HG02610 (cell line): ENCODE data around the gene SH3BGR.

ENCODE experiments used
- ATAC-seq: cut with Tn5 transposase; IDR thresholded peaks from one replicate; pipeline ENCODE4 v1.9.1; 2021; ENCODE audit warnings: mild to moderate bottlenecking, moderate library complexity; ENCODE audit not compliant: unreplicated experiment

The SH3BGR gene

DNA sequence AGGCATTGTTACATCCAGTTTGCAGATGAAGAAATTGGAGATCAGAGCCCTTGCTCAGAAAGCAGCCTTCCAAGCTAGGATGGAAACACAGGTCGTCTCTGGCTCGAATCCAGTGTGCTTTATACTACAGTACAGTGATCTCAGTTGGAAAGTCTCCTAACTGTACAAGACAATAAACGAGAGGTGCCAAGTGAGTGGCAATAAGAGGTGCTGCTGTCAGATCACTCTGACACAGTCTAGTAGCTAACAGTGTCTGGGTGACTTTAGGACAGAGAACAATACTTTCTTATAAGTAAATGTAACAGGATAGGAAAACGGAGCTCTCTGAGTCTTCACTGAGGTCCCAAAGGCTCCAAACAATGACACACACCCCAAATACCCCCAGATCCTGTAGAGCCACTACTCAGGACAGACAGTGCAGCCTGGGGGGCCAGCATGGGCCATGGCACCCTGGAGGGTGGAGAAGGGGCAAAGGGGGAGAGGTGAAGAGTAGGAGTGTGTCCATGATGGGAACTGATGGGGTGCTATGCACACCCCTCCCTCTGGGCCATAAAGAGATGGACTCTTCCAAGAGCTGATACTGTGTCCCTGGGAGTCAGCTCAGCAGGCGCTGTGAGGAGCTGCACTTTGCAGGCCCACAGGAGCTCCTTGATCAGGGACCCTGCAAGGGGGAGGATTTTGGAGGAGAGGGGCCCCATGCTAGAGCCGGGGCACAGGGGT lies 3.3 kb downstream of the SH3BGR start:
- ATAC-seq: no peak

DNA sequence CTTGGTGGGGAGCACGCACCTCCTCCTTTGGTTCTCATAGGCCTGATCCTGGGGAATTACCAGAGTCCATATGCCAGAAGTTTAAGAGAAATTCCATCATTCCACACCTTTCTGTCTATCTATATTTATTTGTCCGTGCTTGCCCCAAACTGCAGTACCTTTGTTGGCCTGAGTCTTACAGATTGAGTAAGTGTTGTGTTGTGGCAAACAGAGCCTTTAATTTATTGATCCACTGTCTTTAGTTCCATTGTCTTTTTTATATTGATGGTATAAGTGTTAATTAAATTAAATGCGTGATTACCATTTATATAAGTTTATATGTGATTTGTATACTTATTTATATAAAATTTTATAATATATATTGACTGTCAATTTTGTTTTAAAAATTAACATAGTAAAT lies 4.9 kb downstream of the SH3BGR start:
- no peak for ATAC-seq

DNA sequence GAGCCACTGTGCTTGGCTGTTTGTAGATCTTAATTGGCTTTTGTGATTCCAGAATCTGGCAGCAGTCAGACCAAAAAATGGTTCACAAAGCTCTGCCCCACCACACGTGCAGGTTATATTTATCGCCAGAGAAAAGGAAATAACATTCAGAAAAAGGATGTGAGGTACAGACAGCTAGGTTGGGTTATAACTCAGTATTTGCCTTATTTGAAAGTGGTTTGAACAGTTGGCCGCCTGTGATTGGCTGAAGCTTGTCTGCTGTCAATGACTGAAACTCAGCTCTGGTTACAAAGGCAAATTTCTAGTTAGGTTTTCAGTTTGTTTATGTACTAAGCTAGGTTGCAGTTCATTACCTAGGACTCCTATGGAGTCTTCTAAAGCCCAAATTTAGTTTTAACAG lies 9.6 kb downstream of the SH3BGR start:
- no peak for ATAC-seq

DNA sequence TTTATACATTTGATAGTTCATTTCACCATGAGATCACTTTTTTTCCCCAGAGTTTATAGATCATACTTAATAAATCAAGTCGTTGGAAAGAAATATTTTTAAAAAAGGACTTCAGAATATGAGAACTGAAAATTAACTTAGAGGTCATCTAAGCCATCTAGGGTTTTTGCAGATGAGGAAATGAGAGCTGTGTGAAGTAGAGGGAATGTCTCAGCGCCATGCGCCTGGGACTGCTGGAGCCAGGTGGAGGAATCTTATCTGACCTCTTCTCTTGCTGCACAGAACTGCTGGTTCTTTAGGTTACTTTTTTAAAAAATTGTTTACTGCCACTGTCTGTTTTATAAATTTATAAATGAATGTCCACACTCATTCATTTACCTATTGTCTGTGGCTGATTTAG lies 11.5 kb downstream of the SH3BGR start:
- no peak for ATAC-seq

DNA sequence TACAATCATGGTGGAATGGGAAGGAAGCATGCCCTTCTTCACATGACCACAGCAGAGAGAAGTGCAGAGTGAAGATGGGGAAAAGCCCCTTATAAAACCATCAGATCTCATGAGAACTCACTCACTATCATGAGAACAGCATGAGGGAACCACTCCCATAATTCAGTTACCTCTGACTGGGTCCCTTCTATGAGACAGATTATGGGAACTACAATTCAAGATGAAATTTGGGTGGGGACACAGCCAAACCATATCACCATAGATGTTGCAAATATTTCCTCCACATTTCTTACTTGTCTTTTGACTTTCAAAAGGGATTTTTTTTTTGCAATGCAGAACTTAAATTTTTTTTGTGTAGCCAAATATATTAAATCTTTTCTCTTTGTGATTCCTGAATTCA lies 14.8 kb downstream of the SH3BGR start:
- no peak for ATAC-seq

DNA sequence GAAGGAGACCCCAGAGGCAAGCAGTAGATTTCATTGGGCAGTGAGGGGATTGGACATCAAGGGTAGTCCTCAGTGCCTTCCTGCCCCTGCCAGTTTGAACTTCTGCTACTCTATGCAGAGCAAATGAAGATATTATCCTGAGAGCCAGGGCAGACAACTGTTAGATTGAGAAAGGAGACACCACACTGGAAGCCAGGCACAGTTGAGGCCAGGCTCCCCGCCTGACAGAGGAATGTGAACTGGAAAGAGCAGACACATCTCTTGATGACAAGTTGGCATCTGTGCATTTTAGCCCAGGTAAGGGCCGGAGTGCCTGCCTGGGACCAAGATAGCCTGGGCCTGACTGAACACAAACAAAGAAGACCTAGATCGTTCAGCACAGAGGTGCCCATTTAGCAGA lies 16.0 kb downstream of the SH3BGR start:
- no peak for ATAC-seq

DNA sequence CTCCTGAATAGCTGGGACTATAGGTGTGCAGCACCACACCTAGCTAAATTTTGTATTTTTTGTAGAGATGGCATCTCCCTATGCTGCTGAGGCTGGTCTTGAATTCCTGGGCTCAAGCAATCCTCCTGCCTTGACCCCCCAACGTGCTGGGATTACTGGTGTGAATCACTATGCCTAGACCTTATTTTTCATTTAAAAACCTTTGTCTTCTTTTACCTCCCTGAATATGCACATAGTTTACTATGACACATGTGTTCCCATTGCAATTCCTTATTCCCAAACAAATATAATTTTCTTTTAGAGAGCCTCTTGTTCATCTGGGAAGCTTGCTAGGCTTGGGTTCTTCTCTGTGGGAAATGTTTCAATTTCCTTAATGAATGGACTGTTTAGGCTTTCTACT lies 16.8 kb downstream of the SH3BGR start:
- no peak for ATAC-seq

DNA sequence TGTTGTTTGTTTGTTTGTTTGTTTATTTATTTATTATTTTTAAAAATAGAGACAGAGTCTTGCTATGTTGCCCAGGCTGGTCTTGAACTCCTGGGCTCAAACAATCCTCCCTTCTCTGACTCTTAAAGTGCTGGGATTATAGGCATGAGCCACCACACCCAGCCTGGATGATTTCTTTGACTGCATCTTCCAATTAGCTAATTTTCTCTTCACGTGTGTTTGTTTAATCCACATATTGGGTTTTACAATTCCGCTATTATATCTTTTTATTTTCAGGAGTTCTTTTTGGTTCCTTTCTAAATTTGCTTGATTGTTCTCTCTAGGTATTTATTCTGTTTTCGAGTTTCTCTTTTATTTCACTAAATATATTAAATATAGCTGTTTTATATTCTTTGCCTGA lies 19.8 kb downstream of the SH3BGR start:
- ATAC-seq: no peak

DNA sequence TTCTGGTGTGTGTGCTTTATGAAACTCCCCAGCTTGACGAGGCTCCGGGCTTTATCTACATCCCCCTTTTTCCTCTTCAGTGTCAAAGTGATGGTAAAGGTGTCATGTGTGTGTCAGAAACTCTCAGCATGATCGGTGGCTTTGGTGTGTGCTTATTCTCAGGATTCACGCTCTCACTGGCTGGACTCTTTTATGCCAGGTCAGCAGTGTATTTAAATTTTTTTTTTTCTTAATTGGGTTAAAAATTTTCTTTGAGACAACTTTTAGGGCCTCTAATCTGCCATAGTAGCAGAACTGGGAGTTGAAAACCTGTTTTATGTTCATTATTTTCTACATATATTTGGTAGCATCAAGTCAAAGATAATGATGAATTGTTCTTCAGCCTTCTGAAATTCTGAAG lies 21.0 kb downstream of the SH3BGR start:
- ATAC-seq: no peak

DNA sequence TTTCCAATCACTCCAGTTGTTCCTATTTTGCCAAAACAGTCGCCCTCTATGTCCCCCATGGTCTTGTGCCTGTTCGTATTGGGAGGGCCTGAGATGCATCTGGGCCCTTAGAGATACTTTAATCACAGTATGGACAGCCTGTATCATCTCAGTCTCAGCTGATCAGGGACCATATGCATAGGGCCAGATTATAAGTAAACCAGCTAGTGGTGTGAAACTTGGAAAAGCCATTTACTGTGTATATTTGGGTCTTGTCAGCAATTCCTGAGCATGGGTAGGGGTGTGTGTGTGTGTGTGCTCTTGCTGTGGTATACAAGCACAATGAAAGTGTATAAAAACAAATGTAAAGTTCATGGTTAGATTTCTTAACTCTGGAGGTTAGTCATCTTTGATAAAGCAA lies 22.8 kb downstream of the SH3BGR start:
- no peak for ATAC-seq

DNA sequence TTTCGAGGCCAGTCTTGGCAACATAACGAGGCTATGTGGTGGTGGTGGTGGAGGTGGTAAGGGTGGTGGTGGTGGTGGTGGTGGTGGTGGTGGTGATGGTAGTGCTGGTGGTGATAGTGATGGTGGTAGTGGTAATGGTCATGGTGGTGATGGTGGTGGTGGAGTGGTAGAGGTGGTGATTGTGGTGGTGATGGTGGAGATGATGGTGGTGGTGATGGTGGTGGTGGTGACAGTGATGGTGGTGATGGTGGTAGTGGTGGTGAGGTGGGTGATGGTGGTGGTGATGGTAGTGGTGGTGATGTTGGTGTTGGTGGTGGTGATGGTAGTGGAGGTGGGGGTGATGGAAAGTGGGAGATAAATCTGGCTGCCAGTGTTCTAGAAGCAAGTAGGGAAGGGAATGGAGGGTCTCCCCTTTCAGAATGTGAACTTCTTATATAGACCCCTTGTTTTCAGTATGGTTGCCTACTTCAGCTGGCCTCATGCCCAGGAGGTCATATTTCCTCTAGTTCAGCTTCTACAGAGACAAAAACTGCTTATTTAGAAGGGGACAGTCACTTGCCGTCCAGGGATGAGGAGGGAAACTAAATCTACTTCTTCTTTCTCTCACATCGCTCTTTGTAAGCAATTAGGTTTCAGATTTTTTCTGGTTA lies 27.5 kb downstream of the SH3BGR start:
- no peak for ATAC-seq

DNA sequence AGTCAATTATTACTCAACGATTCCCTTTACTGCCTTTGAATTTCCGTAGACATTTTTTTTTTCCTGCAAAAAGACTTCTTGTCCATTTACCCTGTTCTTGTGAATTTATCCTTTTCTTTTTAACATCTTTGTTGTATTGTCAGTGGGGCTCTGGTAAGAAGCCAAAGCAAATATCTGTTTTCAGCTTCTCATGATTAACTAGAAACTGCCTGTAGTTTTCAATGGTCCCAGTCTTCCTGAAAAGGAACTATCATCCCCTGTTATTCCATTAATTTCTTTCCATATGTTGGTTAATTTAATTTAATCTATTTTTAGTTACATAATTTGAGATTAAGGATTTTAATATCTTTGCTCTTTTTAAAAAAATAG lies 28.0 kb downstream of the SH3BGR start:
- no peak for ATAC-seq

DNA sequence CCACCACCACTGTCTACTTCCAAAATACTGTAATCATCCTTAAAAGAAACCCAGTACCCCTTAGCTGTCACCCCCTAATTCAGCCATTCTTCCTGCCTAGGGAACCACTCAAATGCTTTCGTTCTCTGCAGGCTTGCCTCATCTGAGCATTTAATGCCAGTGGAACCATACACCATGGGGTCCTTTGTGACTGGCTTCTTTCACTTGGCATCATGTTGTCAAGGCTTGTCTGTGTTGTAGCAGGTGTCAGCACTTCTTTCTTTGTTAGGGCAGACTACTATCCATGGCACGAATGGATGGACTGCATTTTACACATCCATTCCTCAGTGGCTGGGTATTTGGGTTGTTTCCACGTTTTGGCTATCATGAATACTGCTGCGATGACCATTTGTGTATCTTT lies 28.5 kb downstream of the SH3BGR start:
- ATAC-seq: no peak

DNA sequence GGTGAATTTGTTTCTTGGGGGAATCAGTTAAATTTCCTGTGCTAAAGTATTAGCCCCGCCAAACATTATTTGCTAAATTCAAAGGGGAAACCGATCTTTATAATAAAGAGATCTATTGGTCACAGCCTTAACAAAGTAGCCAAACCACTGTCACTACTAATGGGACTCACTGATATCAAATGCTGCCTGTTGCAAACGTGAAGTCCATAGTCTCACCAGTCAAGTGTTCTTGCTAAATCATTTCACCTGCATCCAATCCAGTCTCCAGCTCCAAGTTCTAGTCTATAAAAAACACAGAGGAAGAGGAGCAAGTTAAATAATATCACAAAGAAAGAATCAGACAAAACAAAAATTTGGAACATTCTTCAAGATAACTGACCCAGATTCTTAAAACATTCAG lies 30.1 kb downstream of the SH3BGR start:
- no peak for ATAC-seq

DNA sequence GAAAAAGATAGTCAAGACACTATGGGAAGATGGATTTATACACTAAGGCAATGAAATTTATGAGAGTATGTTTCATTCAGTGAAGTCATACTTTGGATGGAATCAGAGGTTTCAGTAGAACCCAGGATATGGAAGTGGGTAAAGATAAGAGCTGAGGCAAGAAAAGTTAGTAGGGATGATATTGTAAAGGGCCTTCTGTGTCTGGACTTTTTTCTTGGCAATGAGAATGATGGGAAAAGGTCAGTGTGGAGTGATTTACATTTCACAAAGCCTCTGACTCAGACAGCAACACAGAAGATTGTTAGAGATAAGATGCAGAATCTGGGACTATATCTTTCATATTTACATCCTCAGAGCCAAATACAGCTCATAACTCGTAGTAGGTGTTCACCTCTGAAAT lies 32.1 kb downstream of the SH3BGR start:
- no peak for ATAC-seq

DNA sequence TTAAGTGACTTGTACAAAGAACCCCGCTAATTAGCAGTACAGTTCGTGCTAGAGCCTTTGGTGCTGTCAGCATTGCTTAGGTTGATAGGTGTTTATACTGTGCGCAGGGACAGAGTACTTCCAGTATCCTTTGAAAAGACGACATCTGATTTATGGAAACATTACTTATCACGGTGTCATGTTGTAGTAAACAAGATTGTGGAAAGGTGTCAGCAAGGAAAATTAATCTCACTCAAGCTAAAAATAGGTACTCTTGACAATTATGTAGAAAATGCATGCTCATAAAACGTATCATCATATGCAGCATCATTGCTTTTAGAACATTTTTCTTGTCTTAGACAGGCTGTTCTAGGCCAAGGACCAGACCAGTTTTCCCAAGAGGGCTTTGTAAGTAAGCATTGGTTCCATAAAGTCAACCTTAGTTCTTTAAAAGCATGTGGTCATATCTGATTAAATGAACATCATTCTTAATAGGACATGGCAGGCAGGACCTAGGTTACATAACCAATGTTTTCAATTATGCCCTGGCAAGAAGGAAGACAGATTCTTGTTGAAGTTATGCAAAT lies 33.0 kb downstream of the SH3BGR start:
- ATAC-seq: no peak

DNA sequence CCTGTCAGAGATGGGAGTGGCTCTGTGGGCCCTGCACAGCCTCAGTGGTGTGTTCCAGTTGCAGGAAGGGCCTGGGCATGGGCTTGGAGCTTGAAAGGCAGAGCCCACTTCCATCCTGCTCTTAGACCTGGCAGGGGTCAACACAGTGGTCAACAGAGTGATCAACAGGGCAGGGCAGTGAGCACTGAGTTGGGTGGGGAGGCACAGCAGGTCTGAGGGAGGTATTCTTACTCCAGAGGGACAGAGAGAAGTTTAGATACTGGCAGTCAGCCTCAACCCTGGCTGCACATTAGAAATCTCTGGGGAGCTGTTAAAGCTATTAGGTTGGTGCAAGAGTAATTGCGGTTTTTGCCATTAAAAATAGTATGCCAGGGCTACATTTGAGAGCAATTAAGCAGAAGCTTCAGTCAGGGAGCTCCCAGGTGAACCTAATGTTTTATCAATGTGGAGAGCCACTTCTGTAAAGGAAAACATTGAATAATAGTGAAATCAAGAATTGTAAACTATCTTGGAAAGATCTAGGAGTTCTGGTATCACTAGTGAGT lies 37.7 kb downstream of the SH3BGR start:
- ATAC-seq: no peak

DNA sequence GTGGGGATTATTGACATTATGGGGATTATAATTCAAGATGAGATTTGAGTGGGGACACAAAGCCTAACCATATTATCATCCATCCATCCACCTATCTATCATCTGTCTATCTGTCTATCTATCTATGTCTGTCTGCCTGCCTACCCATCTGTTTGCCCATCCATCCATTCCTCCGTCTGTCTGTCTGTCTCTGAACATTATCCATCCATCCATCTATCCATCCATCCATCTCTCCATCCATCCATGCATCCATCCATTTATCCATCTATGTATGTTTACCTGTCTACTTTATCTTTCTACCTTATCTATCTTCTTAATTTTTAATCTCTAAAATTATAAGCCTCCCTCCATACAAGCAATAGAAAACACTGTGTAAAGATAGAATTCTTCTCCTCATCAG lies 47.4 kb downstream of the SH3BGR start:
- no peak for ATAC-seq

DNA sequence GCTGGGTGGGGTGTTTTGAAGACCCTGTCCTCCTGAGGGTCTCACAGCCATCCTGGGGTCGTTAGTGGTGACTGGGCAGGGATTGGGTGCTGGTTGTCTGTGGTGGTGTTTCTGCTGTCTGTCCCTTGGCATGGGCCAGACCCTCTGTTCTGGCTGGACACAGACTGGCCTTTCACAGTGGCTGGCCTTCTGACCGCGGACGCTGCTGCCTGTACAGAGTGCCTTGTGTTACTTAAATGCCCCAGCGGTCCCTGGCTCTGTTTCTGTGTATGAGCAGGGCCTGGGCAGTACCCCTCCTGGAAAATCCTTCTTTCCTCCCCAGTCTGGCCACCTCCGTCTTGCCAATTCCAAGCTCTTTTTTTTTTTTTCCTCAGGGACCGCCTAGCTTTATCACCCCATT lies 50.9 kb downstream of the SH3BGR start:
- no peak for ATAC-seq

DNA sequence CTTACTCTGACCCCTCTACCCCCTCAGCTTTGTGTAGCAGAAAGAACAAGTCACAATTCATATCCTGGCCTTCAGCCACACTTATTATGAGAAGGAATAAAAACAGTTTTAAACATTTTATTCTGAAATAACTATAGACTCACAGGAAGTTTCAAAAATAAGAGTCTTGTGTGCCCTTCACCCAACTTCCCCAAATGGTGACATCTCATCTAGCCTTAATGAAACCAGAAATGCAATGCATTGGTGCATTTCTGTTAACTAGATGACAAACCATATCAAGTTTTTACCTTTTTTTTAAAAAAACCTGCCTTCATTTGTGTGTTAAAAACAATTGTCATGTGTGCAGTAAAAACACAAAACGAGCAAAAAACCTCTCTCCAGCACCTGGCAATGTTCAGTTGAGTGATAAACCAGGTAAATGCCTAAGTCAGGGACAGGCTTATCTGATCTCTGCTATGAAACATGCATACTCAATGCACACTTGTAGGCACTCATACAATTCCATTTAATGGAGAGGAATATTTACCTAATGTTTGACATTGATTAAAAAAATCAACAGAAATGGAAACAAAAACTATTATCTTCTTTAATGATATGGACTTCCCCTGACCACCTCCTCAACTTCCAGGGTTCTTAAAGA lies 51.5 kb downstream of the SH3BGR start:
- ATAC-seq: no peak

DNA sequence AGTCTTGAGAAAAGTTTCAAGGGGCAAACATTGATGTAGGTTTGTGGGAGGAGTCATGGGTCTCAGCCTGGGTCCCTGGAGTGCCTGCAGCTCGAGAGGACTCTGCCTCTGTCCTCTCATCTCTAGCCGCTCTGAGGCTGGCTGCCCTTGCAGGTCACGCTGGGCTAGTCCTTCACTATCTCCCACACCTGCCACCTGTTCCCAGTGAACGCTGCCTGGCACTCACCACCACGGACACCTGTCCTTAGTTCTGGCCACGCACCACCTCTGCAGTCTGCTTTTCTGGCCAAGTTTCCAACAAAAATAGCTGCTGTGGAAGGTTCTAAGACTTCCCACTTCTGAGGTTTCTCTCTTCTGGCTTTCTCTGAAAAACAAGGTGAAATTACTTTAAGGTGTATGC lies 52.5 kb downstream of the SH3BGR start:
- no peak for ATAC-seq

DNA sequence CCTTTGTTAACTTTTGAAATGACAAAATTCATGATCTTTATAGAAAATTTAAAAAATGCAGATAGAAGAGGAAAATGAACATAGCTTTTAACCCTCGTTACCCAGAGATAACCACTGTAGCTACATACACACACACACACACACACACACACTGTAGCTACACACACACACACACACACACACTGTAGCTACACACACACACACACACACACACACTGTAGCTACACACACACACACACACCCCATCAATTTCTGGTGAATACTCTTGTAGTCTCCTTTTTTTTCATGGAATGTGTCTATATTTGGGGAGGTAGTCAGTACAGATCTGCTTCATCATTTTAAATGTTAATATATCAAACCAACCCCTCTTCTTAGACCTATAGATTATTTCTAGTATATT lies 58.5 kb downstream of the SH3BGR start:
- ATAC-seq: no peak
